SK-N-SH treated with all-trans-retinoic acid at 6 μM for 48 hours (cell line): Measurements from ENCODE around the gene RERE.

Experiments used
- ATAC-seq: fragments of 200-7000 bp; cut with Tn5 transposase; 3 replicates; pipeline ENCODE4 v1.9.1; 2020; ENCODE audit warnings: mild to moderate bottlenecking, moderate library complexity
- ARNTL ChIP-seq: fragments of 450-650 bp; formaldehyde crosslinking; IDR thresholded peaks from 2 replicates; pipeline ENCODE4 v1.5.0; 2020; ENCODE audit warnings: low read depth, mild to moderate bottlenecking, moderate library complexity, borderline replicate concordance
- CREB5 ChIP-seq: fragments of 250-450 bp; sonication (Bioruptor Pico); IDR thresholded peaks from 2 replicates; pipeline ENCODE4 v1.5.1; 2020; ENCODE audit warnings: low read depth, mild to moderate bottlenecking, moderate library complexity
- CSDC2 ChIP-seq: fragments of 250-450 bp; sonication (Bioruptor Pico); IDR thresholded peaks from 2 replicates; pipeline ENCODE4 v1.5.0; 2020; ENCODE audit warnings: mild to moderate bottlenecking, moderate library complexity
- CSRNP3 ChIP-seq: fragments of 250-450 bp; sonication (Bioruptor Pico); IDR thresholded peaks from 2 replicates; pipeline ENCODE4 v1.5.1; 2021; ENCODE audit warnings: mild to moderate bottlenecking, moderate library complexity
- ESRRG ChIP-seq: fragments of 250-450 bp; sonication (Bioruptor Pico); IDR thresholded peaks from 2 replicates; pipeline ENCODE4 v1.6.1; 2021; ENCODE audit warnings: mild to moderate bottlenecking
- GLIS3 ChIP-seq: fragments of 250-450 bp; sonication (Bioruptor Pico); IDR thresholded peaks from 2 replicates; pipeline ENCODE4 v1.5.0; 2020; ENCODE audit warnings: mild to moderate bottlenecking, moderate library complexity
- ISL1 ChIP-seq: fragments of 250-450 bp; sonication (Bioruptor Pico); IDR thresholded peaks from 2 replicates; pipeline ENCODE4 v2.1.2; 2022; ENCODE audit warnings: mild to moderate bottlenecking, moderate library complexity
- PATZ1 ChIP-seq: fragments of 250-450 bp; sonication (Bioruptor Pico); IDR thresholded peaks from 2 replicates; pipeline ENCODE4 v1.8.0; 2020; ENCODE audit warnings: mild to moderate bottlenecking, moderate library complexity, borderline replicate concordance
- POU6F1 ChIP-seq: fragments of 250-450 bp; sonication (Bioruptor Pico); IDR thresholded peaks from 2 replicates; pipeline ENCODE4 v1.8.0; 2021; ENCODE audit warnings: low read depth, mild to moderate bottlenecking, moderate library complexity, borderline replicate concordance
- PPARA ChIP-seq: fragments of 250-450 bp; sonication (Bioruptor Pico); IDR thresholded peaks from 2 replicates; pipeline ENCODE4 v1.5.0; 2020; ENCODE audit warnings: mild to moderate bottlenecking, borderline replicate concordance
- RARB ChIP-seq: fragments of 250-450 bp; sonication (Bioruptor Pico); IDR thresholded peaks from 2 replicates; pipeline ENCODE4 v1.8.0; 2021; ENCODE audit warnings: mild to moderate bottlenecking, moderate library complexity
- SNAI2 ChIP-seq: fragments of 250-450 bp; sonication (Bioruptor Pico); IDR thresholded peaks from 2 replicates; pipeline ENCODE4 v1.5.0; 2020; ENCODE audit warnings: mild to moderate bottlenecking, moderate library complexity
- TCF4 ChIP-seq: fragments of 250-450 bp; sonication (Bioruptor Pico); IDR thresholded peaks from 2 replicates; pipeline ENCODE4 v1.8.0; 2021; ENCODE audit warnings: mild to moderate bottlenecking, moderate library complexity, borderline replicate concordance
- TOX ChIP-seq: fragments of 250-450 bp; sonication (Bioruptor Pico); IDR thresholded peaks from 2 replicates; pipeline ENCODE4 v1.8.0; 2021; ENCODE audit warnings: mild to moderate bottlenecking, moderate library complexity, borderline replicate concordance
- TSHZ2 ChIP-seq: fragments of 250-450 bp; sonication (Bioruptor Pico); IDR thresholded peaks from 2 replicates; pipeline ENCODE4 v1.5.0; 2020; ENCODE audit warnings: mild to moderate bottlenecking, moderate library complexity
- ZC3H10 ChIP-seq: fragments of 250-450 bp; sonication (Bioruptor Pico); IDR thresholded peaks from 2 replicates; pipeline ENCODE4 v1.5.1; 2021; ENCODE audit warnings: mild to moderate bottlenecking, moderate library complexity
- ZFP30 ChIP-seq: fragments of 450-650 bp; formaldehyde crosslinking; IDR thresholded peaks from 2 replicates; pipeline ENCODE4 v1.5.0; 2022; ENCODE audit warnings: mild to moderate bottlenecking, moderate library complexity
- ZNF565 ChIP-seq: fragments of 450-650 bp; formaldehyde crosslinking; conservative IDR thresholded peaks from 2 replicates; pipeline ENCODE4 v1.5.0; 2020; ENCODE audit warnings: low read depth, mild to moderate bottlenecking, moderate library complexity

Gene RERE

GRCh38 chr1:8590721-8591351 is 226.6 kb downstream of the RERE start:
- TF ChIP-seq PATZ1 (no peak), ZNF565 (CRISPR knock-in tag) (no peak), SNAI2 (CRISPR knock-in tag) (no peak), RARB (CRISPR knock-in tag) (no peak)
- TF ChIP-seq, all 23 proteins: peak for 0
- no peak for ATAC-seq

GRCh38 chr1:8589571-8589970 is 227.9 kb downstream of the RERE start:
- TF ChIP-seq SNAI2 (CRISPR knock-in tag) (no peak), ESRRG (CRISPR knock-in tag) (no peak), CREB5 (no peak), PPARA (no peak), TOX (no peak), POU6F1 (CRISPR knock-in tag) (no peak), ISL1 (no peak), CSDC2 (CRISPR knock-in tag) (no peak), TCF4 (CRISPR knock-in tag) (no peak), GLIS3 (CRISPR knock-in tag) (no peak), ZC3H10 (CRISPR knock-in tag) (no peak), ZFP30 (CRISPR knock-in tag) (no peak), RARB (CRISPR knock-in tag) (no peak), PATZ1 (no peak), CSRNP3 (CRISPR knock-in tag) (no peak), ARNTL (CRISPR knock-in tag) (no peak), ZNF565 (CRISPR knock-in tag) (no peak), TSHZ2 (no peak)
- TF ChIP-seq, all 23 proteins: peak for 0
- ATAC-seq = no peak

- no peak for ATAC-seq
- TF ChIP-seq ARNTL (CRISPR knock-in tag) (no peak), TCF4 (CRISPR knock-in tag) (no peak), ISL1 (no peak), GLIS3 (CRISPR knock-in tag) (no peak), ZC3H10 (CRISPR knock-in tag) (no peak), PPARA (no peak)
These were observed 229.7 kb downstream of the RERE start for GRCh38 chr1:8587784-8588183.
